MM.1S (cell line): ENCODE data around the gene L1CAM.

Source experiments
- DNase-seq: peaks from one replicate; pipeline ENCODE4 v3.0.0-alpha.2; 2015
- H2AFZ ChIP-seq: fragments of 300-600 bp; sonication (generic); 2 replicates; pipeline ENCODE4 v1.6.0; 2016; ENCODE audit warnings: antibody characterized with exemption, low read length
- H3F3A ChIP-seq: fragments of 300-600 bp; sonication (generic); 2 replicates; pipeline ENCODE4 v1.6.1; 2016; ENCODE audit warnings: mild to moderate bottlenecking, antibody characterized with exemption, low read length, moderate library complexity, mixed read lengths; ENCODE audit not compliant: insufficient read depth
- H3K27ac ChIP-seq: fragments of 300-600 bp; sonication (generic); 2 replicates; pipeline ENCODE4 v1.5.1; 2016; ENCODE audit warnings: mild to moderate bottlenecking, low read length
- H3K27me3 ChIP-seq: fragments of 300-600 bp; sonication (generic); replicated peaks from 2 replicates; pipeline ENCODE4 v1.6.0; 2016; ENCODE audit warnings: low read length; ENCODE audit not compliant: insufficient read depth
- H3K36me3 ChIP-seq: fragments of 300-600 bp; sonication (generic); replicated peaks from 2 replicates; pipeline ENCODE4 v1.6.1; 2016; ENCODE audit warnings: mild to moderate bottlenecking, low read length, mixed read lengths; ENCODE audit not compliant: insufficient read depth
- H3K4me1 ChIP-seq: fragments of 300-600 bp; sonication (generic); 2 replicates; pipeline ENCODE4 v1.6.1; 2016; ENCODE audit warnings: low read length, mixed read lengths
- H3K4me2 ChIP-seq: fragments of 300-600 bp; sonication (generic); 2 replicates; pipeline ENCODE4 v1.6.0; 2016; ENCODE audit warnings: low read depth, low read length
- H3K4me3 ChIP-seq: fragments of 300-600 bp; sonication (generic); 2 replicates; pipeline ENCODE4 v1.5.1; 2016; ENCODE audit warnings: low read length, mixed read lengths
- H3K79me2 ChIP-seq: fragments of 300-600 bp; sonication (generic); 2 replicates; pipeline ENCODE4 v1.6.1; 2016; ENCODE audit warnings: mixed run types, low read length, mixed read lengths
- H3K9ac ChIP-seq: fragments of 300-600 bp; sonication (generic); 2 replicates; pipeline ENCODE4 v1.6.1; 2016; ENCODE audit warnings: low read length, mixed read lengths
- H3K9me2 ChIP-seq: fragments of 300-600 bp; sonication (generic); replicated peaks from 2 replicates; pipeline ENCODE4 v1.6.1; 2016; ENCODE audit warnings: mild to moderate bottlenecking, low read length, mixed read lengths; ENCODE audit not compliant: insufficient read depth
- H3K9me3 ChIP-seq: fragments of 300-600 bp; sonication (generic); replicated peaks from 2 replicates; pipeline ENCODE4 v1.6.1; 2016; ENCODE audit warnings: mild to moderate bottlenecking, low read length, mixed read lengths; ENCODE audit not compliant: insufficient read depth
- H4K20me1 ChIP-seq: fragments of 300-600 bp; sonication (generic); 2 replicates; pipeline ENCODE4 v1.6.1; 2016; ENCODE audit warnings: mild to moderate bottlenecking, low read length, moderate library complexity, mixed read lengths; ENCODE audit not compliant: insufficient read depth
- CTCF ChIP-seq: fragments of 300-600 bp; sonication (generic); IDR thresholded peaks from 2 replicates; pipeline ENCODE4 v1.5.1; 2016; ENCODE audit warnings: antibody characterized with exemption, low read length, mixed read lengths
- EZH2 ChIP-seq: fragments of 300-600 bp; sonication (generic); optimal IDR thresholded peaks from 2 replicates; pipeline ENCODE3; 2017; ENCODE audit warnings: low read depth, mild to moderate bottlenecking, antibody characterized with exemption, low read length, mixed read lengths
- EZH2phosphoT487 ChIP-seq: fragments of 300-600 bp; sonication (generic); IDR thresholded peaks from 2 replicates; pipeline ENCODE4 v1.6.1; 2018; ENCODE audit warnings: antibody characterized with exemption, low read length

L1CAM gene

GRCh38 chrX:153885208-153885787 lies 675 bp downstream of the L1CAM start:
- Histone ChIP-seq H3F3A (no peaks in the 10 kb centered on the region), H3K9me3 (no peaks in the 10 kb centered on the region), H3K79me2 (no peaks in the 10 kb centered on the region), H3K4me3 (no peak overlapping the region), H3K27ac (no peak overlapping the region), H3K9me2 (no peaks in the 10 kb centered on the region), H3K4me2 (no peak overlapping the region), H3K9ac (no peak overlapping the region), H3K4me1 (no peaks in the 10 kb centered on the region), H3K36me3 (no peaks in the 10 kb centered on the region), H4K20me1 (no peaks in the 10 kb centered on the region), H3K27me3 (peaks cover 42% of the 10 kb centered on the region), H2AFZ (no peak overlapping the region)
- TF ChIP-seq EZH2 (no peak), CTCF (no peak), EZH2phosphoT487 (no peak)
- DNase-seq, result no peak

- TF ChIP-seq EZH2phosphoT487 (no peak), CTCF (no peak), EZH2 (no peak)
- no peaks in the 10 kb centered on the region for H3K9me2 ChIP-seq
- H3K27me3 ChIP-seq, result peaks cover 45% of the 10 kb centered on the region
- no peaks in the 10 kb centered on the region for H3K79me2 ChIP-seq
- no peak overlapping the region for H3K4me2 ChIP-seq
- no peaks in the 10 kb centered on the region for H3F3A ChIP-seq
- H3K4me3 ChIP-seq, result no peak overlapping the region
- H3K9ac ChIP-seq, result no peak overlapping the region
- no peak overlapping the region for H3K27ac ChIP-seq
- no peaks in the 10 kb centered on the region for H3K36me3 ChIP-seq
- no peaks in the 10 kb centered on the region for H3K4me1 ChIP-seq
- no peak overlapping the region for H2AFZ ChIP-seq
- DNase-seq, result no peak
- no peaks in the 10 kb centered on the region for H4K20me1 ChIP-seq
- no peaks in the 10 kb centered on the region for H3K9me3 ChIP-seq
Measured at GRCh38 chrX:153884590-153884989, 1.4 kb downstream of the L1CAM start.

GRCh38 chrX:153884136-153884535 lies 1.8 kb downstream of the L1CAM start:
- H3K4me1 ChIP-seq, result no peaks in the 10 kb centered on the region
- H3K79me2 ChIP-seq, result no peaks in the 10 kb centered on the region
- no peak overlapping the region for H2AFZ ChIP-seq
- no peak for DNase-seq
- no peaks in the 10 kb centered on the region for H3K9me3 ChIP-seq
- no peak overlapping the region for H3K9ac ChIP-seq
- no peaks in the 10 kb centered on the region for H3F3A ChIP-seq
- TF ChIP-seq EZH2 (no peak), CTCF (no peak), EZH2phosphoT487 (no peak)
- H3K4me2 ChIP-seq, result no peak overlapping the region
- H4K20me1 ChIP-seq, result no peaks in the 10 kb centered on the region
- H3K9me2 ChIP-seq, result no peaks in the 10 kb centered on the region
- H3K27me3 ChIP-seq, result peaks cover 46% of the 10 kb centered on the region
- no peak overlapping the region for H3K4me3 ChIP-seq
- H3K27ac ChIP-seq, result no peak overlapping the region
- H3K36me3 ChIP-seq, result no peaks in the 10 kb centered on the region
